HG03354 (cell line): ENCODE results near the gene MOV10L1.

Experiments used
- ATAC-seq: cut with Tn5 transposase; IDR thresholded peaks from one replicate; pipeline ENCODE4 v1.9.1; 2021; ENCODE audit warnings: mild to moderate bottlenecking; ENCODE audit not compliant: unreplicated experiment, poor library complexity, severe bottlenecking

Gene MOV10L1

GRCh38 chr22:50091092-50091768, 1.4 kb downstream of the MOV10L1 start:
- ATAC-seq, result no peak

- ATAC-seq, result no peak
Observed at GRCh38 chr22:50092342-50092741, 2.5 kb downstream of the MOV10L1 start.

- no peak for ATAC-seq
Observed at GRCh38 chr22:50098052-50098451, 8.2 kb downstream of the MOV10L1 start.

GRCh38 chr22:50101870-50102565, 12.2 kb downstream of the MOV10L1 start:
- ATAC-seq, result no peak

- ATAC-seq, result no peak
Observed at GRCh38 chr22:50102946-50103345, 13.1 kb downstream of the MOV10L1 start.

GRCh38 chr22:50104141-50104544, 14.3 kb downstream of the MOV10L1 start:
- no peak for ATAC-seq

GRCh38 chr22:50105208-50106100, 15.6 kb downstream of the MOV10L1 start:
- no peak for ATAC-seq

- no peak for ATAC-seq
Observed at GRCh38 chr22:50107529-50107928, 17.7 kb downstream of the MOV10L1 start.

GRCh38 chr22:50111056-50111455, 21.2 kb downstream of the MOV10L1 start:
- no peak for ATAC-seq

GRCh38 chr22:50112151-50113118, 22.6 kb downstream of the MOV10L1 start:
- ATAC-seq, result no peak

GRCh38 chr22:50114221-50115021, 24.6 kb downstream of the MOV10L1 start:
- no peak for ATAC-seq

GRCh38 chr22:50115693-50116092, 25.9 kb downstream of the MOV10L1 start:
- ATAC-seq, result no peak

- no peak for ATAC-seq
Observed at GRCh38 chr22:50117168-50117762, 27.5 kb downstream of the MOV10L1 start.

GRCh38 chr22:50118129-50118528, 28.3 kb downstream of the MOV10L1 start:
- no peak for ATAC-seq

- no peak for ATAC-seq
Observed at GRCh38 chr22:50118557-50119168, 28.9 kb downstream of the MOV10L1 start.

- ATAC-seq, result no peak
Observed at GRCh38 chr22:50119169-50119767, 29.5 kb downstream of the MOV10L1 start.

GRCh38 chr22:50119768-50120251, 30.0 kb downstream of the MOV10L1 start:
- ATAC-seq, result no peak
